GM19043 (cell line): ENCODE data around the gene AXIN2.
"Not testable (repeated sequence)": the region's sequence is repeated elsewhere in the genome, so short reads cannot be mapped to it uniquely, and the experiment has no call there.

Experiments
- ATAC-seq: cut with Tn5 transposase; IDR thresholded peaks from one replicate; pipeline ENCODE4 v1.9.1; 2021; ENCODE audit warnings: low read depth; ENCODE audit not compliant: unreplicated experiment

Gene AXIN2

GRCh38 chr17:65487990-65488389 lies 73.5 kb downstream of the AXIN2 start:
- ATAC-seq, result no peak

- no peak for ATAC-seq
These were observed 74.3 kb downstream of the AXIN2 start for GRCh38 chr17:65487161-65487560.

GRCh38 chr17:65485388-65486299 lies 75.8 kb downstream of the AXIN2 start:
- no peak for ATAC-seq

- not testable (repeated sequence) for ATAC-seq
These were observed 77.0 kb downstream of the AXIN2 start for GRCh38 chr17:65484405-65484804.

GRCh38 chr17:65483438-65483837 lies 78.0 kb downstream of the AXIN2 start:
- no peak for ATAC-seq

GRCh38 chr17:65482201-65482600 lies 79.2 kb downstream of the AXIN2 start:
- no peak for ATAC-seq

- ATAC-seq, result no peak
These were observed 82.2 kb downstream of the AXIN2 start for GRCh38 chr17:65479282-65479681.
